Endothelial cell of umbilical vein (primary cell): Measurements from ENCODE around the gene PRKCZ.

ENCODE experiments used
- CTCF ChIP-seq, 2 donors: IDR thresholded peaks; 1 replicate in 1 of 2; 2 replicates in 1 of 2; pipeline ENCODE4 v1.5.1; 2011; ENCODE audit warnings: low read length in 2 of 2, mild to moderate bottlenecking in 2 of 2, moderate library complexity in 2 of 2, control low read depth in 1 of 2, inconsistent platforms in 1 of 2, low read depth in 1 of 2; ENCODE audit not compliant: insufficient read depth in 1 of 2; ENCODE audit errors: extremely low read depth in 1 of 2
- EZH2 ChIP-seq: IDR thresholded peaks from 2 replicates; pipeline ENCODE4 v1.6.1; 2012; ENCODE audit warnings: borderline replicate concordance, low read depth, mild to moderate bottlenecking, moderate library complexity, low read length, inconsistent platforms; ENCODE audit not compliant: severe bottlenecking
- GATA2 ChIP-seq: IDR thresholded peaks from 2 replicates; pipeline ENCODE4 v1.7.0; 2011; ENCODE audit warnings: low read depth, mild to moderate bottlenecking, moderate library complexity, mixed read lengths, low read length; ENCODE audit not compliant: insufficient read length, insufficient read depth
- MAX ChIP-seq: IDR thresholded peaks from 2 replicates; pipeline ENCODE4 v1.6.1; 2011; ENCODE audit not compliant: insufficient read depth, insufficient read length
- POLR2A ChIP-seq: IDR thresholded peaks from 2 replicates; pipeline ENCODE4 v1.6.1; 2012; ENCODE audit warnings: low read depth, mild to moderate bottlenecking, control low read depth, low read length
- POLR2AphosphoS5 ChIP-seq: IDR thresholded peaks from 2 replicates; pipeline ENCODE4 v1.6.1; 2012; ENCODE audit warnings: low read depth, mild to moderate bottlenecking, control low read depth, low read length, moderate library complexity; ENCODE audit not compliant: insufficient read depth

- TF ChIP-seq CTCF (IDR thresholded peaks at IDR 0.05; ENCODE audit: extremely low read depth in 1 of 2, insufficient read depth in 1 of 2, low read depth in 1 of 2, low read length in 2 of 2) (no peak), GATA2 (no peak), POLR2A (no peak), EZH2 (no peak), POLR2AphosphoS5 (no peak), MAX (no peak)
Observed at GRCh38 chr1:2084306-2084705, 34.1 kb downstream of the PRKCZ start.
